HG03196 (cell line): ENCODE results near the gene FHOD3.
"Not testable (repeated sequence)": the region's sequence is repeated elsewhere in the genome, so short reads cannot be mapped to it uniquely, and the experiment has no call there.

Experiments
- ATAC-seq: cut with Tn5 transposase; IDR thresholded peaks from one replicate; pipeline ENCODE4 v1.9.1; 2021; ENCODE audit not compliant: unreplicated experiment

The FHOD3 gene

GRCh38 chr18:36811430-36811829 is 513.9 kb downstream of the FHOD3 start:
- ATAC-seq = no peak

GRCh38 chr18:36811955-36812354 is 514.4 kb downstream of the FHOD3 start:
- no peak for ATAC-seq

- ATAC-seq = no peak
Observed at GRCh38 chr18:36812678-36813077, 515.2 kb downstream of the FHOD3 start.

DNA sequence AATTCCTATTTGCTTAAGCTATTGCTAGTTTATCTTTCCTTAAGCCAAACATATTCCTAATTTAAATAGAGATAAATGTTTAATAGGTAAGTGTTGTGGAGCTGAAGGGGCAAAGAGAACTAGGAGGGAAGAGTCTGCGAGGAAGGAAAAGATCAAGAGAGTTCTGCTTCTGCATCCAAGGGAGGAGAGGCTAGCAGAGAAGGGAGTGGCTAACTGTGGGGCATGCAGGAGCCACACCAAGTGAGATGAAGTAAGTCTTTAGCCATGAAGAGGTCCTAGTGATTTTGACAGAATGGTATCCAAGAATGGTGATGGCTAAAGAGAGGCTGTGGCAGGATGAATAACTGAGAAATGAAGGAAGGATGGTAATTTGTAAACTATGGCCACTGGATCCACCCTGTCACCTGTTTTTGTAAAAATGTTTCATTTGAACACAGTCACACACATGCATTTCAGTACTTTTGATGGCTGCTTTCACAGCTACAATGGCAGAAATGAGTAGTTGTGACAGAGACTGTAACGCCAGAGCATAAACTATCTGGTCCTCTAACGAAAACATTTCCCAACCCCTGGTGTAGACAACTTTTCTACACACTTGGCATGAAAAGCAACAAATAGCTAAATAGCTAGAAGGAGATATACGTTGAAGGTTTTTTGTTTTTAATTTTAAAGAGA is 515.7 kb downstream of the FHOD3 start:
- ATAC-seq = no peak

DNA sequence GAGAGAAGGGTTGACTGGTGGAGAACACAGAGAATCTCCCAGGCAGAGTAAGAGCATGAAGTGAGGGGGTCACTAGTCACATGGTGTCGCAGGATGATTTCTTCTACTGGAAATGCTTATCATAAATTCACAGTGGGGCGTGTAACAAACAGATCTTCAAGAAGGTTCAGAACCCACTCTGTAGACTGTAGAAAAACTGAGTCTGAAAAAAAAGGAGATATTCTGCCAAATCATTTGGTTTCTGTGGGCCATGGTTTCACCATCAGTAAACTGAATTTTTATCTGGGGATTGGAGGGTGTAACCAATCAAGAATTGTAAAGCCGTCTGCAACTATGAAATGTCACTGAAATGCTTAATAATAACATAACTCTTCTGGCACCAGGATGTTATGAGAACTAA is 516.3 kb downstream of the FHOD3 start:
- ATAC-seq = no peak

- no peak for ATAC-seq
Observed at GRCh38 chr18:36814994-36815393, 517.5 kb downstream of the FHOD3 start.

GRCh38 chr18:36816096-36816495 is 518.6 kb downstream of the FHOD3 start:
- ATAC-seq = not testable (repeated sequence)

GRCh38 chr18:36817039-36817438 is 519.5 kb downstream of the FHOD3 start:
- no peak for ATAC-seq

DNA sequence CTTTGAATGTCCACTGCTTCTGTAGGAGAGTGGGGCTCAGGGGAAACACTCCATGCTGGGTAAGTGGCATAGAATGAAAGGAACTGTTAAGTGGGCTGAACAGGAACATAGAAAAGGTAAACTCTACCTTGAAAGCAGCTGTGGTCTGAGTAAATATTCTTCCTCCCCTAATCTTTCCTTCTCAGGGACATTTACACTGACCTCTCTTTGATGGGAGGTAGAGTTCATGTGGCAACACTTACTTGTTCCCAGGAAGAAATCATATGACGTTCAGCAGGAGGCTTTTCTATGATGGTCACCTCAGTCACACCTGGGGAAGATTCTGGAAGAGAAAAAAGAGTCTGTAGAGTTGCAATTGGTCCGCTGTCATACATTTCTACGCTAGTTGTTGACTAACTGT is 521.1 kb downstream of the FHOD3 start:
- ATAC-seq = no peak

- ATAC-seq = no peak
Observed at GRCh38 chr18:36819621-36820020, 522.1 kb downstream of the FHOD3 start.

- no peak for ATAC-seq
Observed at GRCh38 chr18:36821681-36822080, 524.2 kb downstream of the FHOD3 start.

DNA sequence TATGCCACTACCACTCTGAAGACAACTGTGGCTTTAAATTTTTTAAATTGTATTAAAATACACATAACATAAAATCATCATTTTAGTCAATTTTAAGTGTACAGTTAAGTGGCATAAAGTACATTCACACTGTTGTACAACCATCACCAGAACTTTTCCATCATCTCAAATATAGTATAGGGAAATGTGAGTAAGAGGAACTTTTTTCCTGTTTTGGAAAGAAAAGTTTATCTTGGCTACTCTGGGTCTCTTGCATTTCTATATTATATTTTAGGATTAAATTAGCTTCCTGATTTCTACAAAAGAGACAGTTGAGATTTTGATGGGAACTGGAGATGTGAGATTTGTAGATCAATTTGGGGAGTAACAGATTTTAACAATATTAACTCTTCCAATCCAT is 528.0 kb downstream of the FHOD3 start:
- no peak for ATAC-seq

GRCh38 chr18:36826556-36826955 is 529.0 kb downstream of the FHOD3 start:
- ATAC-seq = no peak

GRCh38 chr18:36828157-36828629 is 530.7 kb downstream of the FHOD3 start:
- ATAC-seq = peak; percentile 6

DNA sequence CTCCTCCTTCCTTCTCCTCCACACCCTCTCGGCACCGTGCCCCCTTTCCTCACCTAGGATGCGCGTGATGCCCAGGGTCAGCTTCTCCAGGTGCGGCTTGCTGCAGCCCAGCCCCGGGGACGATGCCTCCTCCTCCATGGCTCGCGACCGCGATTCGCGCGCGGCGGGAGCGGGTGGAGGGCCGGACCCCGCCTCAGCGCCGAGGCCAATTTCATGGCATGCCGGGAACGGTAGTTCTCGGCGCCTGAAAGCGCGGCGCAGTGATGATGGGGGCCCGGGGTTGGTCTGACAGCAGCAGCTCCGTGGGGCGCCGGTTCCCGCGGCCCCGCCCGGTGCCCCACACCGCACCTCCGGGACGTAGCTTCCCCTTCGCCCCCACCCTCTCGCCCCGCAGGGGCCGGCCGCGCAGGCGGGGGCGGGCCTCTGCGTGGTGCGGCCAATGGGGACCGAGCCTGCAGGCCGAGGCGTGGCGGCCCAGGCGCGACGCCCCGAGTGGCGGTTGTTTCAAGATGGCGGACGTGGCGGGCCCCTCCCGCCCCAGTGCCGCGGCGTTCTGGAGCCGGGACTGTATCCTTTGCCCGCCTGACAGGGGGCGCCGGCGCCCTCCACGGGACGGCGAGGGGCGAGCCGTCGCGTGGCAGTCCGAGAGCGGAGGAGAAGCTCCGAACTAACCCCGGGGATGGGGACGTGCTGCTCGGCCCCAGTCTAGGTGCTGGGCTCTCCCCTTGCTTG is 531.3 kb downstream of the FHOD3 start, which contains the start of the genes KIAA1328 and TPGS2:
TSS of gene KIAA1328 (plus strand) at position 498 of the 732 bp plus-strand sequence. CDS start at position 510, 12 bp downstream.
TSS of gene TPGS2 (minus strand) at position 373 of the 732 bp plus-strand sequence. CDS start at position 138, 235 bp downstream.
- peak; percentile 94 for ATAC-seq
